Calu3 (cell line): Measurements from ENCODE around the gene UBE2G2. TPM values are rescaled to one million over a fixed set of nuclear protein-coding genes. Genes with fewer than 3 reads are reported as not detected.

Experiments used
- BruUV-seq: library from RNA; stranded (reverse); fragments of 400-500 nt; replicated peaks from 2 replicates; lab custom pipeline; 2021; lab: Mats Ljungman, UMichigan
- CTCF ChIA-PET: fragments of 300-600 bp; sonication (Branson Sonifier 250); formaldehyde crosslinking; loops from one replicate; lab custom pipeline; 2022; ENCODE audit warnings: antibody characterized with exemption; lab: Charles Lee
- DNase-seq: peaks from one replicate; pipeline ENCODE4 v3.0.0; 2022
- H3K27ac Mint-ChIP-seq: one replicate; pipeline ENCODE4 v1.8.0; 2022; ENCODE audit warnings: mixed read lengths; ENCODE audit not compliant: unreplicated experiment
- H3K27me3 Mint-ChIP-seq: one replicate; pipeline ENCODE4 v1.8.0; 2022; ENCODE audit warnings: mixed read lengths; ENCODE audit not compliant: unreplicated experiment
- H3K36me3 Mint-ChIP-seq: one replicate; pipeline ENCODE4 v1.8.0; 2022; ENCODE audit warnings: mild to moderate bottlenecking, moderate library complexity, mixed read lengths; ENCODE audit not compliant: insufficient read depth, unreplicated experiment
- H3K4me1 Mint-ChIP-seq: one replicate; pipeline ENCODE4 v1.8.0; 2022; ENCODE audit warnings: mild to moderate bottlenecking, low read depth, mixed read lengths; ENCODE audit not compliant: unreplicated experiment
- H3K4me3 Mint-ChIP-seq: one replicate; pipeline ENCODE4 v1.8.0; 2022; ENCODE audit warnings: mild to moderate bottlenecking, low read depth, moderate library complexity, mixed read lengths; ENCODE audit not compliant: unreplicated experiment
- H3K9me3 Mint-ChIP-seq: one replicate; pipeline ENCODE4 v1.8.0; 2022; ENCODE audit warnings: low read depth, mixed read lengths; ENCODE audit not compliant: unreplicated experiment
- intact Hi-C: fragments of 100-400 bp; cut with micrococcal nuclease; formaldehyde crosslinking; loops from one replicate; pipeline ENCODE4 v1.10.0; 2022; ENCODE audit not compliant: unreplicated experiment
- total RNA-seq: library from RNA; stranded (reverse); gene quantifications from 2 replicates; pipeline ENCODE4 v1.2.3, GENCODE V29; 2022
- TF ChIP-seq, protein P1 (sequence below): fragments of 200-600 bp; IDR thresholded peaks from one replicate; pipeline ENCODE4 v1.8.0; 2022; ENCODE audit warnings: antibody characterized with exemption; ENCODE audit not compliant: unreplicated experiment

Gene UBE2G2
- total RNA-seq, 1 experiment from 2014 or later = 61.7 TPM

DNA sequence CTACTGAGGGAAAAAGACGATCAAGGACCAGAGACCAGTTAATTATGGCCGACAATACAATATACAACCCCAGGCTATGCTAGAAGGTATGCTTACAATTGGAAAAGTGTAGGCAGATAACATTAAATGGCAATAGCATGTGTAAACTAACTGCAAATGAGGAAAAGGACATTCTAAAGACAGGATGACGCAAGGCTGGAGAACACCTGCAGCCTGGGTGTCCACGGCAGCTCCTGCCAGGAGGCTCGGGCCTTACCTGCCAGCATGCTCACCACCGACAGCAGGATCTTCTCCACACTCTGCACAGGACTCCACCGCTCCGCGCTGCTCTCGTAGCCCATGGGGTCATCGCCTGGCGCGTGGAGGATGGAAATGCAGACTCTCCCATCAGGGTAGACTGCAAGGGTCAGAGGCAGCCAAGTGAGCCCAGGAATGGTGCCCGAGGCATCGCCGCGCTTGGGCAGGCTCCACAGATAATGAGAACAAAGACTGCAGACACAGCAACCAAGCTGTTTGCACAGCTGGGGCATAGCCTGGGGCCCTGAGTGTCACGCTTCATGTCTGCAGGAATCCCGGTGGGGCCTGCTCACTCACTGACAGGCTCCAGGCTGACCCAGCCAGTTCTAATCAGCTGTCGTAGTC, 28.2 kb downstream of the UBE2G2 start:
- H3K27me3 Mint-ChIP-seq = no peaks in the 10 kb centered on the region
- DNase-seq = no peak
- intact Hi-C loops = no loop called here
- CTCF ChIA-PET = interaction anchor here (0.6 kb wide), 1 partner anchor 19 kb away, joined by 3 read pairs; no protein-coding TSS in a partner anchor
- TF ChIP-seq, protein P1, sequence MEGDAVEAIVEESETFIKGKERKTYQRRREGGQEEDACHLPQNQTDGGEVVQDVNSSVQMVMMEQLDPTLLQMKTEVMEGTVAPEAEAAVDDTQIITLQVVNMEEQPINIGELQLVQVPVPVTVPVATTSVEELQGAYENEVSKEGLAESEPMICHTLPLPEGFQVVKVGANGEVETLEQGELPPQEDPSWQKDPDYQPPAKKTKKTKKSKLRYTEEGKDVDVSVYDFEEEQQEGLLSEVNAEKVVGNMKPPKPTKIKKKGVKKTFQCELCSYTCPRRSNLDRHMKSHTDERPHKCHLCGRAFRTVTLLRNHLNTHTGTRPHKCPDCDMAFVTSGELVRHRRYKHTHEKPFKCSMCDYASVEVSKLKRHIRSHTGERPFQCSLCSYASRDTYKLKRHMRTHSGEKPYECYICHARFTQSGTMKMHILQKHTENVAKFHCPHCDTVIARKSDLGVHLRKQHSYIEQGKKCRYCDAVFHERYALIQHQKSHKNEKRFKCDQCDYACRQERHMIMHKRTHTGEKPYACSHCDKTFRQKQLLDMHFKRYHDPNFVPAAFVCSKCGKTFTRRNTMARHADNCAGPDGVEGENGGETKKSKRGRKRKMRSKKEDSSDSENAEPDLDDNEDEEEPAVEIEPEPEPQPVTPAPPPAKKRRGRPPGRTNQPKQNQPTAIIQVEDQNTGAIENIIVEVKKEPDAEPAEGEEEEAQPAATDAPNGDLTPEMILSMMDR = no peak
- no peaks in the 10 kb centered on the region for H3K9me3 Mint-ChIP-seq
- no TSS peak for BruUV-seq
- H3K4me3 Mint-ChIP-seq = no peak overlapping the region
- no peak overlapping the region for H3K27ac Mint-ChIP-seq
- peaks cover 11% of the 10 kb centered on the region for H3K36me3 Mint-ChIP-seq
- peaks cover 7% of the 10 kb centered on the region for H3K4me1 Mint-ChIP-seq

GRCh38 chr21:44771896-44772525, 29.6 kb downstream of the UBE2G2 start:
- no peaks in the 10 kb centered on the region for H3K27me3 Mint-ChIP-seq
- H3K9me3 Mint-ChIP-seq = no peaks in the 10 kb centered on the region
- CTCF ChIA-PET = no interaction called here
- BruUV-seq = no TSS peak
- no peak overlapping the region for H3K27ac Mint-ChIP-seq
- TF ChIP-seq, protein P1 = no peak
- intact Hi-C loops = no loop called here
- no peak overlapping the region for H3K4me3 Mint-ChIP-seq
- no peaks in the 10 kb centered on the region for H3K4me1 Mint-ChIP-seq
- DNase-seq = no peak
- peaks cover 6% of the 10 kb centered on the region for H3K36me3 Mint-ChIP-seq

DNA sequence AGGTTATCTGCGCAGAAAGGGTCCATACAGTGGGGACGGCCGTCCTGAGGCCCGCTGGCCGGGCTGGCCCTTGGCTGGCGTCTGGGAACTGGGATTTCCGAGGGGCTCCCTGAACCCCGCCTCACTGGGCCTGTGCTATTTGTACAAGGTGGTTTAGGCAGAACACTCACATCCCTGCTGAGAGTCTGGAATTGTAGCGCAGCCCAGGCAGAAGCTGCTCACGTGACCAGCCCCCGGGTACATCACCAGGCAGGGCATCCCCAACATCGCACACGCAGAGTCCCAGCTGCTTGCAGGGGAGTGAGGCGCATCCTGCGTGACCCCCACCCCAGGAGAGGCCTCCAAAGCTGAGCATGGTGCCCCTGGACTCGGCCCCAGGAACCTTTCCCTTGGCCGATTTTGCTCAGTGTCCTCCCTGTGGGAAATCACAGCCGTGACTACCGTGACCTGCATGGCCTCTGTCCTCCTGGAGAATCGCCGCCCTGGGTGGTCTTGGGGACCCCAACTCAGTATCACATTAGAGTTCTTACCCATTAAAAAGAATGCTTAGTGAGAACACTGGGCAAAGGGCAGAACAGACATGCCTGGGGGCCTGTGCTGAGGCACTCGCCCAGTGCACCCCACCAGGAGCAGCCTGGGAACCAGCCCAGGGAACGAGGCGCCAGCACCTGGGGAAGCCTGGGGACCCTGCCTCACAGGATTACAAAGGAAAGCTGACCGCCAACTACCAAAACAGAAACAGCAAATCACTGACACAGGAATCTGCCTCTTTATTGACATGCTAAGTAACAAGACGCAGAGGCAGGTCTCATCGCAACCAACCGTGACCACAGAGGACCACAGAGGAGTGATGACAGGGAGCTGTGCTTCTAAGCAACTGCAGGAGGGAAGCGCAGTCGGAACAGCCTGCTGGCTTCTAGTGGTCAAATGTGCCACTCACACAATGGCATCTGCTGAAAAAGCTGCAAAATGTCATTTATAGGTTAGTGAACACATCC, 33.5 kb downstream of the UBE2G2 start:
- Mint-ChIP-seq H3K36me3 (peaks cover 11% of the 10 kb centered on the region), H3K4me1 (peaks cover 11% of the 10 kb centered on the region), H3K27me3 (no peaks in the 10 kb centered on the region), H3K27ac (no peak overlapping the region), H3K4me3 (no peak overlapping the region), H3K9me3 (no peaks in the 10 kb centered on the region)
- intact Hi-C loops = no loop called here
- TF ChIP-seq, protein P1 = no peak
- BruUV-seq = no TSS peak
- no peak for DNase-seq
- CTCF ChIA-PET = no interaction called here

GRCh38 chr21:44766818-44767354, 34.7 kb downstream of the UBE2G2 start:
- CTCF ChIA-PET = interaction anchor here (0.5 kb wide), 1 partner anchor 28 kb away, joined by 5 read pairs; no protein-coding TSS in a partner anchor
- Mint-ChIP-seq H3K36me3 (peaks cover 11% of the 10 kb centered on the region), H3K27ac (no peak overlapping the region), H3K4me3 (no peak overlapping the region), H3K27me3 (no peaks in the 10 kb centered on the region), H3K4me1 (peaks cover 11% of the 10 kb centered on the region), H3K9me3 (no peaks in the 10 kb centered on the region)
- intact Hi-C loops = no loop called here
- TF ChIP-seq, protein P1 = no peak
- no TSS peak for BruUV-seq
- DNase-seq = no peak
